Measurements from ENCODE around the gene C17orf75.

The C17orf75 gene

GRCh38 chr17:32285746-32286517, 56.0 kb downstream of the C17orf75 start:
- H3K4me3 ChIP-seq (ENCODE audit: low read length), result no peak overlapping the region
- H3K36me3 ChIP-seq (ENCODE audit: insufficient read depth, low read length), result no peaks in the 10 kb centered on the region
- no peak overlapping the region for H3K4me2 ChIP-seq (ENCODE audit: low read length)
- H3K9ac ChIP-seq (ENCODE audit: low read depth, low read length), result no peak overlapping the region
- H3K9me3 ChIP-seq (replicated peaks; ENCODE audit: low read length), result no peaks in the 10 kb centered on the region
- H3K27me3 ChIP-seq (ENCODE audit: control insufficient read depth, insufficient read depth, low read length), result peaks cover 29% of the 10 kb centered on the region
- no peaks in the 10 kb centered on the region for H3K4me1 ChIP-seq (ENCODE audit: control insufficient read depth, insufficient read depth, low read length)

GRCh38 chr17:32285306-32285705, 56.7 kb downstream of the C17orf75 start:
- H3K4me2 ChIP-seq (ENCODE audit: low read length), result no peak overlapping the region
- no peaks in the 10 kb centered on the region for H3K4me1 ChIP-seq (ENCODE audit: control insufficient read depth, insufficient read depth, low read length)
- no peaks in the 10 kb centered on the region for H3K9me3 ChIP-seq (replicated peaks; ENCODE audit: low read length)
- peaks cover 28% of the 10 kb centered on the region for H3K27me3 ChIP-seq (ENCODE audit: control insufficient read depth, insufficient read depth, low read length)
- H3K36me3 ChIP-seq (ENCODE audit: insufficient read depth, low read length), result no peaks in the 10 kb centered on the region
- H3K4me3 ChIP-seq (ENCODE audit: low read length), result no peak overlapping the region
- H3K9ac ChIP-seq (ENCODE audit: low read depth, low read length), result no peak overlapping the region

- Histone ChIP-seq H3K4me1 (ENCODE audit: control insufficient read depth, insufficient read depth, low read length) (no peaks in the 10 kb centered on the region), H3K36me3 (ENCODE audit: insufficient read depth, low read length) (no peaks in the 10 kb centered on the region), H3K4me2 (ENCODE audit: low read length) (no peak overlapping the region), H3K4me3 (ENCODE audit: low read length) (no peak overlapping the region), H3K27me3 (ENCODE audit: control insufficient read depth, insufficient read depth, low read length) (peaks cover 22% of the 10 kb centered on the region), H3K9ac (ENCODE audit: low read depth, low read length) (no peak overlapping the region), H3K9me3 (replicated peaks; ENCODE audit: low read length) (no peaks in the 10 kb centered on the region)
Measured at GRCh38 chr17:32283745-32284201, 58.2 kb downstream of the C17orf75 start.

GRCh38 chr17:32281011-32281451, 60.9 kb downstream of the C17orf75 start:
- Histone ChIP-seq H3K27me3 (ENCODE audit: control insufficient read depth, insufficient read depth, low read length) (peaks cover 22% of the 10 kb centered on the region), H3K4me3 (ENCODE audit: low read length) (no peak overlapping the region), H3K9ac (ENCODE audit: low read depth, low read length) (no peak overlapping the region), H3K9me3 (replicated peaks; ENCODE audit: low read length) (no peaks in the 10 kb centered on the region), H3K4me2 (ENCODE audit: low read length) (no peak overlapping the region), H3K4me1 (ENCODE audit: control insufficient read depth, insufficient read depth, low read length) (no peaks in the 10 kb centered on the region), H3K36me3 (ENCODE audit: insufficient read depth, low read length) (no peaks in the 10 kb centered on the region)

GRCh38 chr17:32279891-32280716, 61.9 kb downstream of the C17orf75 start:
- Histone ChIP-seq H3K4me1 (ENCODE audit: control insufficient read depth, insufficient read depth, low read length) (peaks cover 9% of the 10 kb centered on the region), H3K9ac (ENCODE audit: low read depth, low read length) (no peak overlapping the region), H3K9me3 (replicated peaks; ENCODE audit: low read length) (no peaks in the 10 kb centered on the region), H3K36me3 (ENCODE audit: insufficient read depth, low read length) (no peaks in the 10 kb centered on the region), H3K27me3 (ENCODE audit: control insufficient read depth, insufficient read depth, low read length) (peaks cover 22% of the 10 kb centered on the region), H3K4me3 (ENCODE audit: low read length) (no peak overlapping the region), H3K4me2 (ENCODE audit: low read length) (no peak overlapping the region)

GRCh38 chr17:32278815-32279214, 63.2 kb downstream of the C17orf75 start:
- Histone ChIP-seq H3K36me3 (ENCODE audit: insufficient read depth, low read length) (no peaks in the 10 kb centered on the region), H3K9ac (ENCODE audit: low read depth, low read length) (no peak overlapping the region), H3K4me3 (ENCODE audit: low read length) (no peak overlapping the region), H3K9me3 (replicated peaks; ENCODE audit: low read length) (no peaks in the 10 kb centered on the region), H3K4me2 (ENCODE audit: low read length) (no peak overlapping the region), H3K27me3 (ENCODE audit: control insufficient read depth, insufficient read depth, low read length) (peaks cover 13% of the 10 kb centered on the region), H3K4me1 (ENCODE audit: control insufficient read depth, insufficient read depth, low read length) (peaks cover 14% of the 10 kb centered on the region)

Data from skeletal muscle satellite cell (primary cell).